Endothelial cell of umbilical vein (primary cell): Measurements from ENCODE around the gene ZNF3.

ENCODE experiments used
- EZH2 ChIP-seq: IDR thresholded peaks from 2 replicates; pipeline ENCODE4 v1.6.1; 2012; ENCODE audit warnings: borderline replicate concordance, low read depth, mild to moderate bottlenecking, moderate library complexity, low read length, inconsistent platforms; ENCODE audit not compliant: severe bottlenecking
- POLR2A ChIP-seq: IDR thresholded peaks from 2 replicates; pipeline ENCODE4 v1.6.1; 2012; ENCODE audit warnings: low read depth, mild to moderate bottlenecking, control low read depth, low read length
- POLR2AphosphoS5 ChIP-seq: IDR thresholded peaks from 2 replicates; pipeline ENCODE4 v1.6.1; 2012; ENCODE audit warnings: low read depth, mild to moderate bottlenecking, control low read depth, low read length, moderate library complexity; ENCODE audit not compliant: insufficient read depth
- TF ChIP-seq, protein P1 (sequence below), 2 donors: IDR thresholded peaks; 1 replicate in 1 of 2; 2 replicates in 1 of 2; pipeline ENCODE4 v1.5.1; 2011; ENCODE audit warnings: low read length in 2 of 2, mild to moderate bottlenecking in 2 of 2, moderate library complexity in 2 of 2, control low read depth in 1 of 2, inconsistent platforms in 1 of 2, low read depth in 1 of 2; ENCODE audit not compliant: insufficient read depth in 1 of 2; ENCODE audit errors: extremely low read depth in 1 of 2

DNA sequence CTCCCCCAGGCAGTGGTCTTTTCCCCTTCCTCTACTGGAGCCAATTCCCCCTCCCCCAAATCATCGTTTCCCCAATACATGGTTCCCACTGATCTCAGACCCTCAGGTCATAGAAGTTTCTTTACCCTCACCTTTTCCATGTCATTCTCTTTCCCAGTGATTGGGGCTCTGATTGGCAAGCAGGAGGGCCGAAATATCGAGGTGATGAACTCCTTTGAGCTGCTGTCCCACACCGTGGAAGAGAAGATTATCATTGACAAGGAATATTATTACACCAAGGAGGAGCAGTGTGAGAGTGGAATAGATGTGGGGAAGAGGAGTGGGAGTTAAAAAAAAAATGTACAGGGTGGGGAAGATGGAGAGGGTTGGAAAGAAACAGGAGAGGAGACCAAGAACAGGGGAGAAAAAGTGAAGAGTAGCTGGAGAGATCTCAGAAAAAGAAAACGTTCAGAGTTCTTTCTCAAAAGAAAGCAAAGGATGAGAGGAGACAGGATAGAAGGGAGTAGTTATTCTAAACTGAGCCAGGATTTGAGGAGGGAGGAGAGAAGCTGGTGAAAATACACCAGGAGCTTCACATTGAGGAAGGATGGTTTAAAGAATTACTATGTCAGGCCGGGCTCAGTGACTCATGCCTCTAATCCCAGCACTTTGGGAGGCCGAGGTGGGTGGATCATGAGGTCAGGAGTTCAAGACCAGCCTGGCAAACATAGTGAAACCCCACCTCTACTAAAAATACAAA, 8.1 kb upstream of the ZNF3 start:
- no peak for TF ChIP-seq EZH2
- TF ChIP-seq POLR2A: no peak
- TF ChIP-seq, protein P1, sequence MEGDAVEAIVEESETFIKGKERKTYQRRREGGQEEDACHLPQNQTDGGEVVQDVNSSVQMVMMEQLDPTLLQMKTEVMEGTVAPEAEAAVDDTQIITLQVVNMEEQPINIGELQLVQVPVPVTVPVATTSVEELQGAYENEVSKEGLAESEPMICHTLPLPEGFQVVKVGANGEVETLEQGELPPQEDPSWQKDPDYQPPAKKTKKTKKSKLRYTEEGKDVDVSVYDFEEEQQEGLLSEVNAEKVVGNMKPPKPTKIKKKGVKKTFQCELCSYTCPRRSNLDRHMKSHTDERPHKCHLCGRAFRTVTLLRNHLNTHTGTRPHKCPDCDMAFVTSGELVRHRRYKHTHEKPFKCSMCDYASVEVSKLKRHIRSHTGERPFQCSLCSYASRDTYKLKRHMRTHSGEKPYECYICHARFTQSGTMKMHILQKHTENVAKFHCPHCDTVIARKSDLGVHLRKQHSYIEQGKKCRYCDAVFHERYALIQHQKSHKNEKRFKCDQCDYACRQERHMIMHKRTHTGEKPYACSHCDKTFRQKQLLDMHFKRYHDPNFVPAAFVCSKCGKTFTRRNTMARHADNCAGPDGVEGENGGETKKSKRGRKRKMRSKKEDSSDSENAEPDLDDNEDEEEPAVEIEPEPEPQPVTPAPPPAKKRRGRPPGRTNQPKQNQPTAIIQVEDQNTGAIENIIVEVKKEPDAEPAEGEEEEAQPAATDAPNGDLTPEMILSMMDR (IDR thresholded peaks at IDR 0.05; ENCODE audit: extremely low read depth in 1 of 2, insufficient read depth in 1 of 2, low read depth in 1 of 2, low read length in 2 of 2): no peak
- TF ChIP-seq POLR2AphosphoS5: no peak
